ENCODE data around the gene FCHSD2.

- TF ChIP-seq TAF1 (IDR thresholded peaks at IDR 0.05; ENCODE audit: borderline replicate concordance, insufficient read depth, low read length) (no peak), POLR2AphosphoS5 (IDR thresholded peaks at IDR 0.05; ENCODE audit: low read depth, low read length) (no peak), REST (IDR thresholded peaks at IDR 0.05; ENCODE audit: insufficient read depth in 1 of 2, low read depth in 2 of 2, low read length in 2 of 2) (no peak)
These were observed 25.0 kb downstream of the FCHSD2 start for GRCh38 chr11:73117071-73117470.

Measured in PFSK-1 (cell line).